Myocyte (in vitro differentiated cells): ENCODE results near the gene DSN1. TPM values are rescaled to one million over a fixed set of nuclear protein-coding genes. Genes with fewer than 3 reads are reported as not detected.

Experiments
- total RNA-seq: library from RNA; depleted of rRNA; stranded (reverse); fragments of >200 nt; gene quantifications from 2 replicates; pipeline ENCODE4 v1.2.3, GENCODE V29; 2014

DSN1 gene
- total RNA-seq, 1 donor from 2014 or later = 8.4 TPM

Other genes with a start within 250 kb of the DSN1 start
- gene MYL9, start 232.2 kb downstream of the DSN1 start, total RNA-seq = 162 and 190 TPM in 2 replicates
- gene TGIF2, start 200.2 kb downstream of the DSN1 start, total RNA-seq = 11.3 and 22.1 TPM in 2 replicates
- 98.3 and 107 TPM in 2 replicates for gene RAB5IF, start 168.0 kb downstream of the DSN1 start, total RNA-seq
- not detected in 2 replicates for gene SLA2, start 127.6 kb downstream of the DSN1 start, total RNA-seq
- 13.3 and 15.6 TPM in 2 replicates for gene NDRG3, start 27.7 kb downstream of the DSN1 start, total RNA-seq
- gene TLDC2, start 102.4 kb upstream of the DSN1 start, total RNA-seq = not detected in 2 replicates
- 15.9 and 20.8 TPM in 2 replicates for gene SAMHD1, start 177.9 kb upstream of the DSN1 start, total RNA-seq